GM10266 (cell line): ENCODE results near the gene CD7.

Experiments used
- DNase-seq: peaks from one replicate; pipeline ENCODE4 v3.0.0; 2012; ENCODE audit errors: extremely low spot score
- CTCF ChIP-seq: IDR thresholded peaks from 2 replicates; pipeline ENCODE4 v1.5.1; 2012; ENCODE audit warnings: mild to moderate bottlenecking, low read depth; ENCODE audit not compliant: control insufficient read depth, insufficient read depth; ENCODE audit errors: missing control alignments

The CD7 gene

GRCh38 chr17:82300707-82301270 lies 16.6 kb downstream of the CD7 start:
- DNase-seq = peak; percentile 73
- TF ChIP-seq CTCF = peak; percentile 82

- DNase-seq = no peak
- no peak for TF ChIP-seq CTCF
Measured at GRCh38 chr17:82300228-82300627, 17.2 kb downstream of the CD7 start.

- no peak for TF ChIP-seq CTCF
- no peak for DNase-seq
Measured at GRCh38 chr17:82299452-82299851, 18.0 kb downstream of the CD7 start.

GRCh38 chr17:82298538-82299421 lies 18.6 kb downstream of the CD7 start:
- no peak for TF ChIP-seq CTCF
- DNase-seq = no peak

- DNase-seq = peak; percentile 91
- TF ChIP-seq CTCF = no peak
Measured at GRCh38 chr17:82297714-82298537, 19.5 kb downstream of the CD7 start.

- peak; percentile 82 for DNase-seq
Measured at GRCh38 chr17:82297280-82297713, 20.1 kb downstream of the CD7 start.

More at GRCh38 chr17:82297280-82297713, 20.1 kb downstream of the CD7 start:
- TF ChIP-seq CTCF = no peak
